K562 (cell line): ENCODE measurements around the gene AASS.

ENCODE experiments used
- EP300 ChIP-seq: IDR thresholded peaks from 2 replicates; pipeline ENCODE4 v1.6.1; 2012; ENCODE audit warnings: low read length, improper control_type of control experiment
- NR2C2 ChIP-seq, 2 experiments: fragments of 200-800 bp in 1 of 2; sonication (Bioruptor generic) in 1 of 2; sonication (generic) in 1 of 2; formaldehyde crosslinking in 1 of 2; IDR thresholded peaks; 2 replicates each; pipeline versions ENCODE4 v1.6.1 to v1.8.0; 2016 to 2022; ENCODE audit warnings: mild to moderate bottlenecking in 1 of 2, missing compliant biosample characterization in 1 of 2, missing genetic modification characterization in 1 of 2, missing genetic modification reagents in 1 of 2
- POLR2A ChIP-seq: fragments of 450-650 bp; conservative IDR thresholded peaks from 2 replicates; pipeline ENCODE4 v1.6.1; 2016
- POLR2AphosphoS5 ChIP-seq: IDR thresholded peaks from 2 replicates; pipeline ENCODE4 v1.6.1; 2011; ENCODE audit warnings: mild to moderate bottlenecking, low read depth, low read length, moderate library complexity; ENCODE audit not compliant: control insufficient read depth, insufficient read depth
- U2AF1 ChIP-seq: fragments of 200-400 bp; formaldehyde crosslinking; optimal IDR thresholded peaks from 2 replicates; pipeline ENCODE3; 2017; ENCODE audit warnings: mild to moderate bottlenecking, low read depth, low read length, moderate library complexity
- XRCC5 ChIP-seq: fragments of 200-400 bp; formaldehyde crosslinking; IDR thresholded peaks from 2 replicates; pipeline ENCODE4 v1.6.1; 2017; ENCODE audit warnings: low read depth, mild to moderate bottlenecking, low read length
- ZNF3 ChIP-seq: fragments of 250-450 bp; sonication (Bioruptor Pico); IDR thresholded peaks from 2 replicates; pipeline ENCODE4 v1.5.0; 2021; ENCODE audit warnings: mild to moderate bottlenecking, moderate library complexity
- TF ChIP-seq, protein P1 (sequence below), 3 experiments: fragments of 200-800 bp in 1 of 3; fragments of 250-450 bp in 1 of 3; fragments of 450-650 bp in 1 of 3; sonication (Bioruptor Pico) in 1 of 3; sonication (Bioruptor generic) in 1 of 3; formaldehyde crosslinking in 1 of 3; IDR thresholded peaks; 2 replicates each; pipeline versions ENCODE4 v1.6.1 to v1.8.0; 2016 to 2022; ENCODE audit warnings: mild to moderate bottlenecking in 2 of 3, missing genetic modification characterization in 2 of 3, missing compliant biosample characterization in 1 of 3, moderate library complexity in 1 of 3

DNA sequence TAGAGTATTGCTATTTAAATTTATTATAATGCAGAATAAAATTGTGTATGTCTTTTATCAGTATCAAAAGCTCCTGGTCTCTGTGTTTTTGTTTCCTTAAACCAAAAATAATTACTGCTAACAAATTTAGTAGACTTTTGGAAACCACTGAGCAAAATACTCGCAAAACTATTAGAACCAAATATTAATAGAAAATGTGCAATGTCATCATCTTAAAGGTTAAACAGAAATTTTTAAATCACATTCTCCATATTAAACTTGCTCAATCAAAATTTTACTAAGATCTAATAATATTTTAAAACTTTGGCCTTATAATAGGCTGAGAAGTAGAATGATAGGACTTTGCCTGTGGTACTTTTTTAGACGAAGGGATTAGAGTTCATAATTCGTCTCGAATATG is 48.4 kb downstream of the AASS start:
- TF ChIP-seq U2AF1 (no peak), POLR2AphosphoS5 (no peak), POLR2A (no peak), XRCC5 (no peak), EP300 (no peak), ZNF3 (CRISPR knock-in tag) (no peak), NR2C2 (CRISPR knock-in tag; IDR thresholded peaks at IDR 0.05) (no peak), NR2C2 (tag; IDR thresholded peaks at IDR 0.05) (no peak)
- TF ChIP-seq, protein P1, sequence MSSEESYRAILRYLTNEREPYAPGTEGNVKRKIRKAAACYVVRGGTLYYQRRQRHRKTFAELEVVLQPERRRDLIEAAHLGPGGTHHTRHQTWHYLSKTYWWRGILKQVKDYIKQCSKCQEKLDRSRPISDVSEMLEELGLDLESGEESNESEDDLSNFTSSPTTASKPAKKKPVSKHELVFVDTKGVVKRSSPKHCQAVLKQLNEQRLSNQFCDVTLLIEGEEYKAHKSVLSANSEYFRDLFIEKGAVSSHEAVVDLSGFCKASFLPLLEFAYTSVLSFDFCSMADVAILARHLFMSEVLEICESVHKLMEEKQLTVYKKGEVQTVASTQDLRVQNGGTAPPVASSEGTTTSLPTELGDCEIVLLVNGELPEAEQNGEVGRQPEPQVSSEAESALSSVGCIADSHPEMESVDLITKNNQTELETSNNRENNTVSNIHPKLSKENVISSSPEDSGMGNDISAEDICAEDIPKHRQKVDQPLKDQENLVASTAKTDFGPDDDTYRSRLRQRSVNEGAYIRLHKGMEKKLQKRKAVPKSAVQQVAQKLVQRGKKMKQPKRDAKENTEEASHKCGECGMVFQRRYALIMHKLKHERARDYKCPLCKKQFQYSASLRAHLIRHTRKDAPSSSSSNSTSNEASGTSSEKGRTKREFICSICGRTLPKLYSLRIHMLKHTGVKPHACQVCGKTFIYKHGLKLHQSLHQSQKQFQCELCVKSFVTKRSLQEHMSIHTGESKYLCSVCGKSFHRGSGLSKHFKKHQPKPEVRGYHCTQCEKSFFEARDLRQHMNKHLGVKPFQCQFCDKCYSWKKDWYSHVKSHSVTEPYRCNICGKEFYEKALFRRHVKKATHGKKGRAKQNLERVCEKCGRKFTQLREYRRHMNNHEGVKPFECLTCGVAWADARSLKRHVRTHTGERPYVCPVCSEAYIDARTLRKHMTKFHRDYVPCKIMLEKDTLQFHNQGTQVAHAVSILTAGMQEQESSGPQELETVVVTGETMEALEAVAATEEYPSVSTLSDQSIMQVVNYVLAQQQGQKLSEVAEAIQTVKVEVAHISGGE (CRISPR knock-in tag; IDR thresholded peaks at IDR 0.05) = no peak
